Urothelium cell line (cell line): Measurements from ENCODE around the gene STYXL1.
"Not testable (repeated sequence)": the region's sequence is repeated elsewhere in the genome, so short reads cannot be mapped to it uniquely, and the experiment has no call there.

Experiments used
- DNase-seq: peaks from one replicate; pipeline ENCODE4 v3.0.0; 2011; ENCODE audit warnings: low spot score, mixed read lengths
- FAIRE-seq: peaks from 2 replicates; lab custom pipeline; 2011; peaks lifted over from hg19 to GRCh38; lab: Jason Lieb, UNC

Gene STYXL1

DNA sequence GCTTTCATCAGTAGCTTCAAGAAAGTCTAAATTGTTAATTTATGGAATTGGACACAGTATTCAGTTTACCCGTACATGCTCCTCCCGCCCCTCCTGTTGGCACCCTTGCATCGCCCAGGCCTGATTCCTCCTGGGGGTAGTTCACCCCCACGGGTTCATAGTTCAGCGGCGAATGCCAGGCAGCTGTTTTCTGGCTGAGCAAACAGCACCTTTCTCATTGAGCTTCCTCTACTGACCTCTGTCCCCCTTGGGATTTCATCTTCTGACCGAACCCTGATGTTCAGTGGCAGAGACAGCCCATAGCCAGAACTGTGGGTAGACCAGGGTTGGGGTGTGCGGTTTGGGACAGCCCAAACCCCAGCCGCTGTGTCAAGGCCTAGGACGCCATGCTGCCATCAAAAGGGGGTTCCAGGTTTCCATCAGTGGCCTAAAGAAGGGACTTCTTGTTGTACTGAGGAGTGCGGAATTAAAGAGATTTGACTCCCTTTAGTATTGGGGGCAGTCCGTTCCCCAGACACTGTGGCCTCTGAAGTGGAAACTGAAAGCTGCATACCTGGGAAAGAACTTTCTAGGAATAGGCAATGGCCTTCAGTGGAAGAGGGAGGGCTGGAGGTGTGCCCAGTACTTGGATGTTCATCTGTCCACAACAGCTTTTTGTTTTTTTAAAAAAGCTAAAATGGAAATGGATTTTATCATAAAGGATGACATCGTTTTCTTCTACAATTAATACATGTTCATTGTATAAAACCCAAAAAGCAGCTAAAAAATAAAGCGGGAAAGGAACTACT lies 19.1 kb upstream of the STYXL1 start:
- no peak for DNase-seq
- FAIRE-seq: no peak

DNA sequence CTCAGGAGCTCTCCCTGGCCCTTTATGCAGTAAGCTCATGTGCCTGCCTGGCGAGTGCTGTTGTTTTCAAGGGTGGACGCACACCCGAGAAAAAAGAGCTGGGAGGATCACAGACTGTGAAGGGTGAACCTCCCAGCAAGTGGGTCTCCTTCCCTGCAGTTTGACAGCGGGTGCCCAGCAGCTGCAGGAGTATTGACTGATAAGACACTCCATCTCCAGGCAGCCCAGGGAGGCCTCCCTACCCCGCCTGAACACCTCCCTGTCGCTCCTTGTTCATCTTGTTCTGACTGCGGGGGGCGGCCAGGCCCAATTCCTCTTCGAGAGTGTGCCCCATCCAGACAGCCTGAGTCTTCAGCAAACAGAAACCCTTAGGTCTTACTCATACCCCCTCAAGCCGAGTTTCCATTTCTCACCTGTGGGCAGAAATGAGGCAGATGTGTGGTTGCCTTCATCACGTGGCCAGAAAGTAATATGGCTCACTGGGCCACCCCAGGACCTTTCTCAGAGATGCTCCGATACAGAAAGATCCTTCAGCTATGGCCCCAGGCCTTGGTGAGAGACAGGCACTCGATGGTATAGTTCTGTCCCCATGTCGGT lies 17.3 kb upstream of the STYXL1 start:
- FAIRE-seq (no peak), DNase-seq (no peak)

- FAIRE-seq: no peak
- DNase-seq: no peak
Measured at GRCh38 chr7:76064208-76064970, 16.6 kb upstream of the STYXL1 start.

DNA sequence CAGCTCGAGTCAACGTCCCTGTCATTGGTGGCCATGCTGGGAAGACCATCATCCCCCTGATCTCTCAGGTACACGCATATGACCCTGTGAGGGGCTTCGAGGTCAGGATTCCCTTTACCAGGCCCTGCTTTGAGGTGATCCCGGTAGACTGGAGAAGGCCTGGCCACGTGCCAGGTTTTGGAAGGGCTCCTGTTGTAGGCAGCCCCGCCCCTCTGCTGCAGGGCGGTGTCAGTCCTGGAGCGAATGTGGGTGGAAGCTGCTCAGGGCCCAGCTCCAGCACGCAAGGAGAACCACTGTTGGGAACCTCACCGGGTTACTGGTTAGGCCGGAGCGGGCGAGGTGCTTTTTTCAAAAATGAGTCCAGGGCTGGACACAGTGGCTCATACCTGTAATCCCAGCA lies 15.7 kb upstream of the STYXL1 start:
- DNase-seq (peak; percentile 22), FAIRE-seq (no peak)

DNA sequence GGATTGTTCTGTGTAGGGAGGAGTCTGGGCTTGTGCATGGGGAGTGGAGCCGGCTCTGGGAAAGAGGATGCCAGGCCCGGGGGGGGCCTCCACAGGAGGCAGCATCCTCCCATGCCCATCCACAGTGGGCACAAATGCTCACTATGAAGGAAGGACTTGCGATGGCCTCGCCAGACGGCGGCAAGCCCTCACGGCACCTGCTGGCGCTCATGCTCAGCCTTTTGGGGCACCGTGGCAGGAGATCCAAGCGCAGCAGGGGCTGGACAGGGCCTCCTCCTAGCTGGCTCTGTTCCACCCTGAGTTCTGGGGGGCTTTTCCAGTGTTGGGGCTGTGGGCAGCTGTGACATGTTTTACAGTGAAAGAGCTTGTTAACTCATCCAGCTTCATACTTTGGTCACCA lies 15.3 kb upstream of the STYXL1 start:
- FAIRE-seq: no peak

DNA sequence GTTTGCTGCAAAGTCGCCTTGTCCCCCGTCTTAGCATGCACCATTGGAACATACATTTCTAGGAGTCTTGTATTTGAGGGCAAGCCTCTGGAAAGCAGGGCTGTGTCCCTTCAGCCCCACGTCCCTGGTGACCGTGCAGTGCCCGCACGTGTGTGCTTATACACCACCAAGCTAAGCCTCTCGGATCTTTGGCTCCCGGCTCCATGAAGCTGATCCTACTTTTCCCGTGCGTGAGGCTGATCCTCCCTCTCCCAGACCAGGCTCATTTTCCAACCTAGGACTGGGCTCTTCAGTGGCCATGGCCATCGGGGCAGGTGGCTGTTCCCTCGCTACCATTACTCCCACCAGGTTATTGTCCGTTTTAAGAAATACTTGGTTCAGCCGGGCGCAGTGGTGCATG lies 14.5 kb upstream of the STYXL1 start:
- DNase-seq (no peak), FAIRE-seq (no peak)

More for the DNA sequence above, 15.3 kb upstream of the STYXL1 start:
- DNase-seq: no peak

DNA sequence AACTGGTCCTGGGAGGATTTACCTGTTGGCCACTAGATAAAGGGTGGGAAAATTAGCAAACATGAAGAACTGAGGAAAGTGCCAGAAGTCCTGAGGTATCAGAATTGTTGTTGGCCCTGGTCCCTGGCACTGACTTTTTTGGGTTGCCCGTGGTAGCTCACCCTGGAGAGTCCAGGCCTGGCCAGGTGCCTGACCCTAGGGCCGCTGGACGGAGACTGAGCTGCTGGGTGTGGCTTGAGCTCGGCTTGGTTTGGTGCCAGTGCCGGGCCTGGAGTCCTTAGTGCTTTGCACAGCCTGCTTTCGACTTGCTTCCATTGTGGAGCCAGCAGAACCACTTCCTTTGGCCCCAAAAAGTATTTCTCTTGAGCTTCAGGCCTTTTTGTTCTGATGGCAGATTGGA lies 13.0 kb upstream of the STYXL1 start:
- DNase-seq (no peak), FAIRE-seq (no peak)

- not testable (repeated sequence) for DNase-seq, FAIRE-seq
Measured at GRCh38 chr7:76058745-76059144, 10.9 kb upstream of the STYXL1 start.

- FAIRE-seq: no peak
- DNase-seq: no peak
Measured at GRCh38 chr7:76057813-76058145, 10.0 kb upstream of the STYXL1 start.

DNA sequence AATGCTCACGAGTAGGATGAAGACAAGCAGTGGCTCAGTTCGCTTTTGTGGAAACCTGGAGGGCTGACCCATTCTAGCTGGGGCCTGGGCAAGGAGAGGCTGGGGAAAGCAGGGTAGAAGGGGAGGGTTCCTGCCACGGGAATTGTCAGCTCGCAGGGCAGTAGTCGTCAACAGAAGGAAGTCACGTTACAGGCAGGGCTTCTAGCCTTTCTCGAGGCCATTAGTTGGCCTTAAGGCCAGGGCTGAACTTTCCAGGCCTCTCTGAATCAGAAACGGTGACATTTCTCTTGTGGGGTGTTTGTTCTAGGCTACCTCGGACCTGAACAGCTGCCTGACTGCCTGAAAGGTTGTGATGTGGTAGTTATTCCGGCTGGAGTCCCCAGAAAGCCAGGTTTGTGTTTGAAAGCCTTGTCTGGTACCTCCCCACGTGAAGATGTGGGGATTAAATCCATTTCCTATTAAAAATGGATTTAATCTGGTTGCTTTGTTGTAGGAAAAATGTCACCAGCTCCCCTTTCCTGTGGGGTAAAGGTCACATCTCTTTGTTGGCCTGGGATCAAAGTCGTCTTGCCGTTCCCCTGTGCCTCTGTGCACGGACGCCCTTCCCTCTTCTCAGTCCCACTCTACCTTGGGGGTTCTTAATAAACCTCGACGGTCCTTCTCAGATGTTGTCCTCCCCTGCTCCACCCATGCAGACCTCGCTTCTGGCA lies 9.5 kb upstream of the STYXL1 start:
- DNase-seq (no peak), FAIRE-seq (no peak)

DNA sequence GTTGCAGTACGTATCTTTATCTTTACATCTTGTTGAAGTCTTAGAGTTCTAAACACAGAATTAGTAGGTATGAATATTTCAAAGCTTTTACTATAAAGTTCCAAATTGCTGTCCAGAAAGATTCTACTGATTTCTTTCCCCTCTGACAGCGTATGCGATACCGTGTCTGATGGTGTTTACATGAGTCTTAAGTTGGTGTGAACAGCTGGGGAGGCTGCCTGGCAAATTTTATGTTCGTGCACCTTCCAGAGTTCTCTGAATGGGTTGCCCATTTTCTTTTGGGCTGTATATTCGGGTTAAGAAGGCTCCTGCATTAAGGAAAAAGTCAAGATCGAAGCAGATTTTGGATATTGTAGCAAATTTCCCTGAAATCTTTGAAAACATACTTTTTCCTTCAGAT lies 8.4 kb upstream of the STYXL1 start:
- FAIRE-seq (no peak), DNase-seq (no peak)

DNA sequence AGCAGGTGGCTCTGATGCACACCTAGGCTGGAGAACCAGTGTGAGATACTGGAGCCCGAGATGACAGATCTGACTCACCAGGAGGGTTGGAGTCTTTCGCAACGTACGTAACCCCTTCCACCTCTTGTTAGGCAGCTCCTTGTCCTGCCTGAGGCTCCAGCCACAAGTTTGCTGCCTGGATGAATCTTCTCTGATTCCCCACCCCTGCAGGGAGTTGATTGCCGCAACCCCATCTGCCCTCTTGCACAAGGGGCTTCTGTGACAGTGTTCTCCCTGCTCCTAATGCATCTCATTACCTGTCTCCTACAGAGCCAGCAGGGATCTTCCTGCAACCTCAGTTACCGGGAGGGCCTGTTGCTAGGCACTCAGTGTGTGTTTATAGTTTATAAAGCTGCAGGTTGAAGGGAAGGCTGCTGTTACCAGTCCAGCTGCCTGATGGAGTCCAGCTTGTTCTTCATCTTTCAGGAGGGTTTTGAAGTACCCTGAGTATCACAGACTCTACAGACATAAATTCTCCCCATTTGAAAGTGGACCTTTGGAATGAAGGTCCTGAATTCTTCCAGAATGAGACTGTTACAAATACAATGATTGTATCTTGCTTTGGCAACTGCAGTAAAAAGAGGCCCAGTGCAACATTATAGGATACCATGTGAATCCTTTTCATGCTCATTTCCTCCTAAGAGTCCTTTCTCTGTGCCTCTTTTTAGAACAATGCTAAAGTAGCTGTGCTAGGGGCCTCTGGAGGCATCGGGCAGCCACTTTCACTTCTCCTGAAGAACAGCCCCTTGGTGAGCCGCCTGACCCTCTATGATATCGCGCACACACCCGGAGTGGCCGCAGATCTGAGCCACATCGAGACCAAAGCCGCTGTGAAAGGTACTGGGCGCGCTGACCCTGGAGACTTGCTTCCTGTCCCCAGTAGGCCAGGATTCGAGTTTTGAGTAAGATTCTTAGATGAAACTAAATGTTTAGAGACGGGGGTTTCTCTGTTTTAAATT lies 6.6 kb upstream of the STYXL1 start:
- DNase-seq (no peak), FAIRE-seq (no peak)

DNA sequence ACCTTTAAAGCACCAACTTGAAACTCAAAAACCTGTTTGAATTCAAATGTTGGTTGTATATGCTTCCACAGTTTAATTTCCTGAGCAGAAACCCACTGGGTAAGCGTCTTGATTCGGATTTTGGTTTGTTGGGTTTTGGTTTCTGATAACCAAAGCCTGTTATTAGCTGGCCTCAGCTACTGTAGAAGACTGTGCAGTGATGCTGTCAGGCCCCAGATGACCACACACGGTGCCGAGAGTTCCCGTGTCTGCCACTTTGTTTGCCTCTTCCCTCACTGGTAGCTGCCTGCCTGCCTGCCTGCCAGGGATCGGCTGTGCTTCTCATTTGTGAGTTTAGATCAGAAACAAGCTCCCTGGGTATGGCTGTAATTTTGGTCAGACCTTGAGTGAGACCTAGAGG lies 5.7 kb upstream of the STYXL1 start:
- DNase-seq (no peak), FAIRE-seq (no peak)

GRCh38 chr7:76052681-76053080 lies 4.9 kb upstream of the STYXL1 start:
- not testable (repeated sequence) for DNase-seq, FAIRE-seq

GRCh38 chr7:76051840-76052239 lies 4.0 kb upstream of the STYXL1 start:
- DNase-seq: no peak

DNA sequence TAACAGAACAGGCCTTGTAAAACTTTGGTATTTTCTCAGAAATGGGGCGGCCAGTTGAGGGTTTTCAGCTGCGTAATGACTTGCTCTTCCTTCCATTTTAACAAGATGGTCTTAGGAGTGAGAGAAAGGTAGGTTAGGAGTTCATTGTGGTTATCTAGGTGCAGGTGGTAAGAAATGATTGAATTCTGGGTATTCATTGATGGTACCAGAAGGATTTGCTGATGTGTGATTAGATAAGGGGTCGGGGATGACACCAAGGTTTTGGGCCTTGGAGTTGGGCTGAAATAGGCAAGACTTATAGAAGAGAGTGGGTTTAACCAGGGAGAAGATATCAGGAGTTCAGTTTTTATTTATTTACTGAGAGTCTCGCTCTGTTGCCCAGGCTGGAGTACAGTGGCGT lies 2.7 kb upstream of the STYXL1 start:
- FAIRE-seq (no peak), DNase-seq (no peak)

More at GRCh38 chr7:76051840-76052239, 4.0 kb upstream of the STYXL1 start:
- no peak for FAIRE-seq

DNA sequence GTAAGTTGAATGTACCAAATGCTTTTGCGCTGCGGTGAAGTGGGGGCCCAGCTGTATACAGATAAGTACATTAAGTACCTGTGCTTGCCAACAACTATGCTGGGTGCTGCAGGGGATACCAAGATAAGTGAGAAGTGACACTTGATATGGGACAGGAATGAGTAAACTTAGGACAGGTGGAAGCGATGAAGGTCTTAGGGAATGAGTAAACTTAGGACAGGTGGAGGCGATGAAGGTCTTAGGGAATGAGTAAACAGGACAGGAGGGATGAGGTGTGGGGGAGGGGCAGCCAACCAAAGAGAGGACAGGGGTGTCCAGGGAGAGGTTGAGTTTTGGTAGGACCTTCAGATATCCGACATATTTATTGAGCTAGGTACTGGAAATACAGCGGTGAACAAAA lies 1.5 kb upstream of the STYXL1 start:
- DNase-seq (no peak), FAIRE-seq (no peak)

- FAIRE-seq: no peak
- peak; percentile 34 for DNase-seq
Measured at GRCh38 chr7:76048668-76048988, 828 bp upstream of the STYXL1 start.

- no peak for FAIRE-seq
- DNase-seq: no peak
Measured at GRCh38 chr7:76047305-76047810, 442 bp downstream of the STYXL1 start.

- FAIRE-seq: no peak
- DNase-seq: no peak
Measured at GRCh38 chr7:76044375-76044865, 3.4 kb downstream of the STYXL1 start.
